GM18526 (cell line): Measurements from ENCODE around the gene SFRP5.

Experiments
- POLR2A ChIP-seq: IDR thresholded peaks from 3 replicates; pipeline ENCODE4 v1.6.1; 2011; ENCODE audit not compliant: insufficient read length; ENCODE audit errors: extremely low read depth

SFRP5 gene

GRCh38 chr10:97762816-97763215 lies 9.0 kb downstream of the SFRP5 start:
- TF ChIP-seq POLR2A = no peak

GRCh38 chr10:97762056-97762455 lies 9.7 kb downstream of the SFRP5 start:
- no peak for TF ChIP-seq POLR2A

GRCh38 chr10:97761331-97761865 lies 10.4 kb downstream of the SFRP5 start:
- no peak for TF ChIP-seq POLR2A

- TF ChIP-seq POLR2A = no peak
Observed at GRCh38 chr10:97760461-97761257, 11.1 kb downstream of the SFRP5 start.

- TF ChIP-seq POLR2A = no peak
Observed at GRCh38 chr10:97759946-97760345, 11.9 kb downstream of the SFRP5 start.

- no peak for TF ChIP-seq POLR2A
Observed at GRCh38 chr10:97759158-97759887, 12.5 kb downstream of the SFRP5 start.

GRCh38 chr10:97757471-97757870 lies 14.3 kb downstream of the SFRP5 start:
- TF ChIP-seq POLR2A = no peak

GRCh38 chr10:97755718-97756117 lies 16.1 kb downstream of the SFRP5 start:
- TF ChIP-seq POLR2A = no peak

- no peak for TF ChIP-seq POLR2A
Observed at GRCh38 chr10:97754726-97755125, 17.1 kb downstream of the SFRP5 start.

GRCh38 chr10:97752956-97753355 lies 18.8 kb downstream of the SFRP5 start:
- TF ChIP-seq POLR2A = no peak

GRCh38 chr10:97748116-97748515 lies 23.7 kb downstream of the SFRP5 start:
- no peak for TF ChIP-seq POLR2A

- no peak for TF ChIP-seq POLR2A
Observed at GRCh38 chr10:97747573-97747972, 24.2 kb downstream of the SFRP5 start.

- TF ChIP-seq POLR2A = no peak
Observed at GRCh38 chr10:97744405-97745035, 27.3 kb downstream of the SFRP5 start.

GRCh38 chr10:97743169-97743943 lies 28.4 kb downstream of the SFRP5 start:
- no peak for TF ChIP-seq POLR2A

GRCh38 chr10:97740613-97741012 lies 31.2 kb downstream of the SFRP5 start:
- no peak for TF ChIP-seq POLR2A

- no peak for TF ChIP-seq POLR2A
Observed at GRCh38 chr10:97738616-97739015, 33.2 kb downstream of the SFRP5 start.
